Activated CD8-positive, alpha-beta memory T cell treated with anti-CD3 and anti-CD28 coated beads for 24 hours (primary cell): Measurements from ENCODE around the gene UTP18.
"Not testable (repeated sequence)": the region's sequence is repeated elsewhere in the genome, so short reads cannot be mapped to it uniquely, and the experiment has no call there.

Experiments
- DNase-seq: peaks from one replicate; pipeline ENCODE4 v3.0.0-alpha.2; 2020

Gene UTP18

DNA sequence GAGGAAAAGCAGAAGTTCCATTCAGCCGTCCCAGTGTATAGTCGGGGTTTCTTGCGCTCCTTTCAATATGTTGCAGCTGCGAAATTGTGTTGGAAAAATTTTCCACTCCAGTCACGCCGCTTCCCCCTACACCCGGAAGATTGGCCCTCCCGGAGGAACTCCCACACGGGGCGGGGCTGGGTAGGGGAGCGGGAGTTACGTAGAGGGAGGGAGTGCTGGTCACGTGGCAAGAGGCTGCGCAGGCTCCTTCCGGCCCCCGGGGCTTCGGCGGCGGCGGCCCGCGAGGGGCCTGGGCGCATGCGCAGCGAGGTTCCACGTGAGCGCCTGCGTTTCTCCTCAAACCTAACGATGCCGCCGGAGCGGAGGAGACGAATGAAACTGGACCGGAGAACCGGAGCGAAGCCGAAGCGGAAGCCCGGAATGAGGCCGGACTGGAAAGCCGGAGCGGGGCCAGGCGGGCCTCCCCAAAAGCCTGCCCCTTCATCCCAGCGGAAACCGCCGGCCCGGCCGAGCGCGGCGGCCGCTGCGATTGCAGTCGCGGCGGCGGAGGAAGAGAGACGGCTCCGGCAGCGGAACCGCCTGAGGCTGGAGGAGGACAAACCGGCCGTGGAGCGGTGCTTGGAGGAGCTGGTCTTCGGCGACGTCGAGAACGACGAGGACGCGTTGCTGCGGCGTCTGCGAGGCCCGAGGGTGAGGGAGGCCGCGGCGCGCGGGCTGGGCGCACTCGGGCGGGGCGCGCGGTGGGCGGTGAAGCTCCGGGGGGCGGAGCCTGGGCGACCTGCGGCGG lies at the start of gene UTP18:
TSS of gene UTP18 (plus strand) at position 310 of the 787 bp plus-strand sequence. CDS start at position 349, 39 bp downstream.
- peak; percentile 97 for DNase-seq

DNA sequence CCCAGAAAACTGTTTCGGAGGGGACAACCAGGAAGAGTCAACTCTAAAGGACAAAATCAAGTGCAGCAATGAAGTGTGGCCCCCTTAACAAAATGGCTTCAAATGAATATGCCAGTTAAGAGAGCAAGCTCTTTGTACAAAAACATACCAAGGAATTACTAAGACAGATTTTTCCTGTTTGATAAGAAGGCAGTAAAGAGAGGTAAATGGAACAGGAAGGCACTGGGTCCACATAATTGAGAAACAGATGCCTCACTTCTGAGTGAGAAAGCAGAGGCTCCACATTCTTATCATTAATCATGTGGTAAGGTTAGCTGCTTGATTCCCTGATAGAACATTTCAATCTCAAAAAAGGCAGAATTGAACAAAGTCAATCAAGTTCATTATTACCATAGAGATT lies 45.4 kb upstream of the UTP18 start:
- no peak for DNase-seq

DNA sequence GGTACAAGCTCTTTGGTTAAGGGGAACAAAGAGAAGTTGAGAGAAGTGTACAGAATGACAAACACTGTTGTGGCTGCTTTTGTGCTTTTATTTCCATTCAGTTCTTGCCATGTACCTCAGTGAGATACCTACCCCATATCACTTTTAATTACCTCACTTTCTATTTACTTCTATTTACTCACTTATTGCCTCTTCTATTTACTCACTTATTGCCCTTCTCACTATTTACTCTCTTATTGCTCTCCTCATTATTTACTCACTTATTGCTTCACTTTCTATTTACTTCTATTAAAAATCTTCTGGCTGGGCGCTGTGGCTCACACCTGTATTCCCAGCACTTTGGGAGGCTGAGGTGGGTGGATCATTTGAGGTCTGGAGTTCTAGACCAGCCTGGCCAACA lies 42.4 kb upstream of the UTP18 start:
- no peak for DNase-seq

DNA sequence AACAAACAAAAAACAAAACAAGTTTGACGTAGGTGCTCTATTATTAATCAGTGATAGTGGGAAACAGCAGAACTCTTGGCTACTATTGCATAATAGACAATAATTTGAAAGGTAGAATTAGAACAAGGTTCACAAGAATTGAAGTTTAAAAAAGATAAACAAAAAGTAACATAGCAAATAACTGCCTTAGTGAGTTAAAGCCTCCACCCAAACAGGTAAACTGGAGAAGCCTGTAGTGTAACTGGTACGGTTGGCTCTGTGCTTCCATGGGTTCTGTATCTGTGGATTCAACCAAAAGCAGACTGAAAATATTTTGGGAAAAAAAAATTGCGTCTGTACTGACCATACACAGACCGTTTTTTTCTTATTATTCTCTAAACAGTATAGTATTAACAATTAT lies 39.0 kb upstream of the UTP18 start:
- DNase-seq, result no peak

DNA sequence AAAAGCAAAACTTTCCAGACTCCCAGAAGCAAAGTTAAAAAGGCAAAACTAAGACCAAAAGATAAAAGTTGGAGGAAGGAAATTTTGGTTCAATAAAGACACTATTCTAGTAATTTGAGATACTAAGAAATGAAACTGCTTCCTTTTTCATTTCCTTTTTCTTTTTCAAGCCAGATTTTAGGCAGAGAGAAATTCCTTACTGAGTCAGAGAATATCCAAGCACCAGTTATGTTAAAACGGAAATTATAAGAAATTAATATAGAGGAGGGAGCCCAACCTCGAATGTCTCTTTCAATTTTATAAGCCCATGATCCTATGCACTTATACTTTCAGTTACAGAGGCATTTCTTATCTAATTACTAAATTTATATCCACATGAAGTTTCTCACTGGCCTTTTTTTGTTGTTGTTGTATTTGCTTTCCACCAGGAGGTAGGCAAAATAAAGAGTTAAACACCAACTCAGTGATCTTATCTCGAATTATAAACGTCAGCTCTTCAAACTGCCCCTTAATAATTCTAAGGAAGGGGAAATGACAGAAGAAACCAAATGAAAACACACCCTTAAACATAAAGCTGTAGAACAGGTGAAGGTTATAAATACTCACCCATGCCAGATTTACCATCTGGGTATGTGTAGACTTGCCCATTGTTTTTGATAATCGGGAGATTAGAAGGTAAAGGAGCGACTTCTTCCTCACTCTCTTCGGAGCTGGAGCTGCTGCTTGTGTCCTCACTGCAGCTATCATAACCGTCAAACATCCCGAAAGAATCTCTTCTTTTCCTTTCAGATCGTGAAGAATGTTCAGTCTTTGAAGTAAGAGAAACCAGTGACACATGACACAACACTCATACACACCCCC lies 35.7 kb upstream of the UTP18 start:
- no peak for DNase-seq

DNA sequence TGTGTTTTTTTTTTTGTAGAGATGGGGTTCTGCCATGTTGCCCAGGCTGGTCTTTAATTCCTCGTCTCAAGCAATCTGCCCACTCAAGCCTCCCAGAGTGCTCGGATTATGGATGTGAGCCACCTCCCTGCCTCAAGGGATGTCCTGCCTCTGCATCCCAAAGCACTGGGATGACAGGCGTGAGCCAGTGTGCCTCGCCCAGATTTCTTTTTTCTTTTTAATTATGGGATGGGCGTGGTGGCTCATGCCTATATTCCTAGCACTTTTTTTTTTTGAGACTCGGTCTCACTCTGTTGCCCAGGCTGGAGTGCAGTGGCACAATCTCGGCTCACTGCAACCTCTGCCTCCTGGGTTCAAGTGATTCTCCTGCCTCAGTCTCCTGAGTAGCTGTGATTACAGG lies 34.8 kb upstream of the UTP18 start:
- not testable (repeated sequence) for DNase-seq

DNA sequence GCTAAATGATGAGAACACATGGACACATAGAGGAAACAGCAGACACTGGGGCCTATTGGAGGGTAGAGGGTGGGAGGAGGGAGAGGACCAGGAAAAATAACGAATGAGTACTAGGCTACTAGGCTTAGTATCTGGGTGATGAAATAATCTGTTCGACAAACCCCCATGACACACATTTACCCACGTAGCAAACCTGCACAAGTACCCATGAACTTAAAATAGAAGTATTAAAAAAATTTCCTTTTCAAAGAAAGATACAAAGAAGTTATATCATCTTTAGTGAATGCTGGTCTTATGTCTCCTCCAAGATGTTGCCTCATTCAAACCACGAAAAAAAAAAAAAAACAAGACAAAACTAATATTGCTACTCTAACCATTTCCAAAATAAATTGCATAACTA lies 32.2 kb upstream of the UTP18 start:
- no peak for DNase-seq

DNA sequence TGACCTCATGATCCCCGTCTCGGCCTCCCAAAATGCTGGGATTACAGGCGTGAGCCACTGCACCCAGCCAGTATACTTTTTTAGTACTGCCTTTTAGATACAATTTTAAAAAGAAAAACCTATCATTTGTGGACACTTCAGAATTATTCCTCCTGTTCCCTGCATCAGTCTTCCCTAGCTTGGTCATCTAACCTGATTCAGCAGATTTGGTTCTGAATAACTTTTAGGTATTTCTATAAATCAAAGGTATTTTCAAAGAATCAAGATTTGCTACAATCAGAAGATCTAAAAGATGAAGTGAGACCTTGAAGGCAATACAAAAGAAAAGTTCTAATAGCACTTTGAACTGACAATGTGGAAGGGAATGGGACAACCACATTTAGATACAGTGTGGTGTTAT lies 30.5 kb upstream of the UTP18 start:
- DNase-seq, result no peak

DNA sequence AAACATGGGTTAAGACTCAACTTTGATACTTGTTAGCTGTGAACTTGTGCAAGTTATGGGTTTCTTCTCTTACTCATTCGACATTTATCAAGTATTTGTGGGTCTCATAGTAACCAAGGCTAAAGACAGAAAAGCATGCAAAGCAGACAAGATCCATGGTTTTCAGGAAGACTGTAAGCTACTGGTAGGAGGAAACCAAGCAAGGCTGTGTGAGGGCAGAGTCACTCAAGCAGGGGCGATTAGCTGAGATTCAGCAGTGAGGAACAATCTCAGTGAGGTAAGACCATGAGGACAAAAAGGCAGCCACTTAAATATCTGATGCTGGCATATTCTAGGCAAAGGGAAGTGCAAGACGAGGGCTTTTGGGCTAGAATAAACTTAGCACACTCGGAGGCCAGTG lies 30.0 kb upstream of the UTP18 start:
- no peak for DNase-seq

DNA sequence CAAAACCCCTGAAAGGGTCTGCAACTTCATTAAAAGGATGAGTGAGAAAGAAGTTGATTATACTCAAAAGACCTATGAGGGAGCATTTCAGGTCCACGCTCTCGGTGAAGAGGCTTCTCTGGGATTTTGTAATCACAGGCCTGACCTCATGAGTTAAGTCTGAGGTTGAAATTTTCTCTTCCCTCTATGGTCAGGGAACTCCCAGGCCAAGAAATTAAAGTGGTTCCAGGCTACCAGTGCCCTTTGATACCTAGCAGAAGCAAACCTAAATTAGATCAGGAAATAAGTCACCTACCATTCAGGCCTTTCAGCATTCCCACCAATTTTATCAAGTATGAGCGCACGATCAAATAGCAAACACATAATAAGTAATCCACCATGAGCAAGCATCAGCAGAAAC lies 28.3 kb upstream of the UTP18 start:
- DNase-seq, result no peak

DNA sequence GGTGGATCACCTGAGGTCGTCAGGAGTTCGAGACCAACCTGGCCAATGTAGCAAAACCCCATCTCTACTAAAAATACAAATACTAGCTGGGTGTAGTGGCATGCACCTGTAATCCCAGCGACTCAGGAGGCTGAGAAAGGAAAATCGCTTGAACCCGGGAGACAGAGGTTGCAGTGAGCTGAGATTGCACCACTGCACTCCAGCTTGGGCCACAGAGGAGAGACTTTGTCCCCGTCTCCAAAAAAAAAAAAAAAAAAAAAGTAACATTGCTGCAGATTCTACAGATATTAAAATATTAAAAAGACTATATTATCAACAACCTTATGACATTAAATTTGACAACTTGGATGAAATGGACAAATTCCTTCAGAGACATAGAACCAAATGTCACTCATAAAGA lies 26.2 kb upstream of the UTP18 start:
- DNase-seq, result no peak

DNA sequence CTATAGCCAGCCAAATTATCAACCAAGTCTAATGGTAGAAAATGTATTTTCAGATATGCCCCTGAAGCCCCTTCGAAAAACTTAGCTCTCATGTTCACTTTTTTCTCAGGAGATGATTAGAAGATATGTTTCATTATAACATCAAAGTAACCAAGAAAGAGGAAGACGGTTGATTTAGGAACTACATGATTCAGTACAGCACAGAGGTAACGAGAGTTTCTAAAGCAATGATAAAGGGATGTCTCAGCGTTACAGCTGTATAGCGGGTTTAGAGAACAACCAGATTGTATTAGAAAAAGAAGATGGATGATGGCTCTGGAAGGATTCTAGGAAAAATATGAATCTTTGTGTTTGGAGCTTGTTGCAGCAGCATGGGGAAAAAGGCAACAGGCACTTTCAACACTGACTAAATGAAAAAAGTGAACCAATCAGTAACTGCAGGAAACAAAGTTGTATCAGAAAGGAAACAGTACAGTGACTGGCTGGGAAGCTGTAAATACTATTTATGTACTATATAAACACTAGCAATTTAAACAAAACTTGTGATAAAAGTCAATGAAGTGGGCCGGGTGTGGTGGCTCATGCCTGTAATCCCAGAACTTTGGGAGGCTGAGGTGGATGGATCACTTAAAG lies 22.0 kb upstream of the UTP18 start:
- no peak for DNase-seq

DNA sequence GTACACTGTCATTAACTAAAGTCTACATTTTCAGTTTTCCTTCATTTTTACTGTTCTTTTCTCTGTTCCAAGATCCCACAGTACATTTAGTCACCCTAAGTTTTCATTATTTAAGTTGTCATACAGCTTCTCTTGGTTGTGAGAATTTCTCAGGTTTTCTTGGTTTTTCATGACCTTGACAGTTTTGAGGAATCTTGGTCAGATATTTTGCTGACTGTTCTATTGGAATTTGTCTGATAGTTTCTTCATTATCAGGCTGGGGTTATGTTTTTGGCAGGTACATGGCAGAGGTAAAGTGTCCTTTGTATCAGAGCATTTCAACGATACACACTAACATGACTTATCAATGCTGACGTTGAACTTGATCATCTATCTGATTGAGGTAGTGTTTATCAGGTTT lies 20.1 kb upstream of the UTP18 start:
- no peak for DNase-seq

DNA sequence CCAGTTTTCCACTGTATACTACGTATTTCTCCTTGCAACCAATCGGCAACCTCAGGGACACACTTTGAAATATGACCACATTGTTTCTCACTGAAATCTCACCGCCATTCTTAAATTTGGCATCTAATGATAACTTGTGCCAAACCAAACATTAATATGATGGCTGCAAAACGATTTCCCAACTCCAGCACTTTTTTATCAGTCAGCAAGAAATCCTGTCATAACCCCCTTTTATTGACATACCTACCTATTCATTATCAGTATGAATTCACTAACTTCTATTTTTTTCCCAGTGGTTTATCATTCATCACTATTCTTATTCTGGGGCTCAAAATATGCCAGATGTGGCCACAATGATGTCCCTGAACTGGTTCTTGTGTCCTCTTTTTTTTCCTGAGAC lies 16.3 kb upstream of the UTP18 start:
- no peak for DNase-seq

DNA sequence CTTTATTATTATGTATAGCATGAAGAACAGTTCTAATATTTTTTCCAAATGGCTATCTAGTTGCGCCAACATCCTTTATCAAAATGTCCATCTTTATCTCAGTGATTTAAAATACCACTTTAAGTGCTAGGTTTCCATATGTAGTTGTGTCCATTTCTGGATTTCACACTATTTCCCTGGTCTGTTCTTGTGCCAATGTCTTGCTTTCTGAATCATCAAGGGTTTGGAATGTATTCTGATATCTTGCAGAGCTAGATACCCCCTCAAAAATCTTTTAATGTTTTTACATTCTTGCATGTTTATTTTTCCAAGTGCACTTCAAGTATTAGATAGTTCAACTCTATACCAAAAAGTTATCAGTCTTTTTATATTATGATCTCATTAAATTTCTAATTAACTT lies 14.8 kb upstream of the UTP18 start:
- DNase-seq, result no peak

DNA sequence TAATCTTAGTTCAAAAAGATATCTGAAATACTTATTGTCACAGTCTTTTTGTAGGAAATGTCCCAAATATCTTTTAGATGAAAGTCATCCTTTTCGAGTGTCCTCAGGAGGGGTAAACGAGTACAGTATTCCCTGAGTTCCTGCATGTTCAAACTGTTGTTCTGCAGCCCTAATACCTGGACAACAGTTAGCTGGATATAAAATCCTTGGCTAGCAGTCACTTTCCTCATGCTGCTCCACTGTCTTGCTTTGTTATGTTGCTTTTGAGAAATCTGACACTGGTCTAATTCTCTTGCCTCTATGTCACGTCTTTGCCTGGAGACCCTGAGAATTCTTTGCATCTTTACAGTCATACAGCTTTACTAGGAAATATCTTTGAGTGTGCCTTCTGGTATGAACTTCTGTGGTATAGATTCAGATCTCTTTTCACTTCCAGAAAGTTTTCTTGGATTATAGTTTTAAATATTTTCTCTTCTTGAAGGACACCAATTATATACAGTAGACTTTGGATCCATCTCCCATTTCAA lies 10.0 kb upstream of the UTP18 start:
- no peak for DNase-seq

DNA sequence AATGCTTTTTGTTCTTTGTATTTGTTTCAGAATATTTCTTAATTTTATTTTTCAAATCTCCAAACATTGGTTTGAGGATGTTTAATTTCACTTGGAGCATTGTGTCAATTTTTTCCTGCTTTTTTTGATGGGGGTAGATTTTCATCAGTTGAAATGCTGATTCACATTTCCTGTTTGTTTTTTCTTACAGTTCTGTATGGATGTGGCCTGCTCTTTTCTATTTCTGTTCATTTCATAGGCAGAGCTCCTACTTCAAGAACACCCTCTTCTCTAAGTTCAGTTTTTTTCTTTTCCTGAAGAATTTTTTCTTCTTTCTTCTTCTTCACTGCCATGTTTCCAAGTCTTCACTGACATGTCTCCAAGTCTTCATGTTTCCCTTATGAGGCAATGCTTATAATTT lies 9.3 kb upstream of the UTP18 start:
- DNase-seq, result no peak

DNA sequence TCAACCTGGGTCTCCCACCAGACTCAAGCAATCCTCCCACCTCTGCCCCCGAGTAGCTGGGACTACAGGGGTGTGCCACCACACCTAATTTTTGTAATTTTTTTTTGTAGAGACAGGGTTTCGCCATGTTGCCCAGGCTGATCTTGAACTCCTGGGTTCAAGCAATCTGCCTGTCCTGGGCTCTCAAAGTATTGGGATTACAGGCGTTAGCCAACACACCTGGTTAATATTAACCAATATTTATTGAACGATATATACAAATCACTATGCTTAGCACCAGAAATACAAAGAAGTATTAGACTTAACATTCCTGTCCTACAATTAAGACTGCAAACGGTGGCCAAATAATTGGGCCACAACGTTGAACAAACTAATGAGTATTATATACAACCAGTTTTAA lies 4.7 kb upstream of the UTP18 start:
- no peak for DNase-seq

DNA sequence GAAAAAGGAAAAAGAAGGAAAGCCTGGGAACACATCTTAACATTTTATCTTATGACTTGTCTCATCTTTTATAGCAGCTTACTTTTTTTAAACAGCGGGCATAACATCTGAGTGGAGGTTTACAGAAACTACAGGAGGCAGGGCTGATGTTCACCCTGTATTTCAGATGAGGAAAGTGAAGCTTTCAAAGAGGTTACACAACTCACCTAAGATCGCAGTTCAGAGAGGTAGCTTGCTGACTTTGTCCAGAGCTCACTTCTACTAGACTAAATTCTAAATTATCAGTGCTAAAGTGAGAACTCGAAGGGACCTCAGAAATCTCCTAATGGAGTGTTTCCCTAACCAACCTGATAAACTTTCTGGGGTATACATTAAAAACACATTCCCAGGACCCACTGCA lies 4.2 kb upstream of the UTP18 start:
- no peak for DNase-seq

DNA sequence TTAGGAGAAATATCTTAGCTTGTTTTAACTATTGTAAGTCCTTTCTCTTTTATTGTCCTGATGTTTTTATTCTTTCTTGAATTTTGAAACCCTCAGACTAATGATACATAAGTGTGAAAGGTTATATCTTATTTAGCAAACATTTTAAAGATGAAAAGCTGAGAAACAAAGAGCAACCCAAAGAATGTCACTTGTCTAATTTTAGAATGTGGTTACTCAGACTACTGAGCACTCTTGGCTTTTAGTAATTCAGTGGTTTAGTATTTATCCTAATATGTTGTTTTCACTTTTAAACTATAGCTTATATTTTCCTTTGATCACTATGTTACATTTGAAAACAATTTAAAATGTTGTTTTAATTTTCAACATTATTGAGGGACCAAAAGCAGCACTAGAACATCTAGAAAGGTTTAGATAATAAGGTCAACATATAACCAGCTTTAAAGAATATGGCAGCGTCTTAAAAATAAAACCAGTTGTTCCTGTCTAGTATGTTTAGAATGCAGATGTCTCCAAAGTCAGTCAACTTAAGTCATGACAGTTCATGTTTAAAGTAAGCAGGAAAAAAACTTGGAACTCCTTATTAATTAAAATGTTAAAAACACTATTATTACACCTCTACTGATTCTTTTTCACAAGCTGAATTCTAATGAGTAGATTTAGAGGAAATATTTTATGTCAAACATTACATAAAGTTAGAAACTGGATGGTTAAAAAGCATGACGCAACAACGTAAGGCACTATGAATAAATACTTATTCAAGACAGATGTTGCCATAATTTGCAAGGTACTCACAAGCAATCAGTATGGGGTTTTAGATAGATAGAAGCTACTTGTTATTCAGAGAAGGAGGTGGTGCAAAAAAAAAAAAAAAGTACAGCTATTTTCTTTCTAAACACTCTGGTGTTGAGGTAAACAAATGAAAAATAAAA lies 2.9 kb upstream of the UTP18 start:
- DNase-seq, result no peak

DNA sequence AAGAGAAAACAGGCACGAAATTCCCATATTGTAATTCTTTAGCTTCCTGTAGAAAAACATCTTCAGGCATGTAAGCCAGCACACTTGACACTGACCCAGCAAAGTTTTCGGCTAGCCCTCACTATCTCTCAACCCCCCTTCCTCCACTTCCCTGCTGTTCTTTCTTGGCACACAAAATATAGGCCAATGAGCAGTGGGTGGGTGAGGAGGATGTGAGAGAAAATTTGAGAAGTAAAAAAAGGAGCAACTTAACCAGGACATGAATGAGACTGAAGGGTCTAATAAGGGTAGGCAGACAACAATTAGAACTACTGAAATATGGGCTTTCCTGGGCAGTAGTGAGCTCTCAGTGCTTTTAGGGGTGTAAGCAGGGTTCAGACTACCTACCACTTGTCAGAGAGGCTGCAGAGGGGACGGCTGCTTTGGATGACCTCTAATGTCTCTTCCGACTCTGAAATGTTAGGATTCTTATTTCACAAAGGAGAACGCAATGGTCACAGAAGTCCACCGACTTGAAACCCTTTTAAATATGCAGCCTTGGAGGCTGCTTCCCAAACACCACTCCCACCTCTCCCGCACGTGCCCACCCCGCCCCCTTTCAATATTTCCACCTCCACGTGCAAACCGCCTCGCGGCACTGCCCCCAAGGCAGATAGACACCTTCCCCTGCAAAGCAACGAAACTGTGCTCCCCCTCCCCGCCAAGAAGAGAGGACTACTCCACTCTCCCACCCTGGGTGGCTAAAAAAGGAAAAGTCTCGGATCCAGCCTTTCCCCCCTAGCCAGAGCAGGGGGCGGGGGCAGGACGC lies 1.4 kb upstream of the UTP18 start:
- DNase-seq, result peak; percentile 59
